HPDE6-E6E7 (cell line): ENCODE results near the gene PLK5.

Experiments
- DNase-seq: peaks from one replicate; pipeline ENCODE4 v3.0.0; 2011; ENCODE audit warnings: missing footprints; ENCODE audit errors: extremely low spot score

PLK5 gene

GRCh38 chr19:1555487-1556389, 31.9 kb downstream of the PLK5 start:
- no peak for DNase-seq

- no peak for DNase-seq
Measured at GRCh38 chr19:1556390-1557070, 32.7 kb downstream of the PLK5 start.

DNA sequence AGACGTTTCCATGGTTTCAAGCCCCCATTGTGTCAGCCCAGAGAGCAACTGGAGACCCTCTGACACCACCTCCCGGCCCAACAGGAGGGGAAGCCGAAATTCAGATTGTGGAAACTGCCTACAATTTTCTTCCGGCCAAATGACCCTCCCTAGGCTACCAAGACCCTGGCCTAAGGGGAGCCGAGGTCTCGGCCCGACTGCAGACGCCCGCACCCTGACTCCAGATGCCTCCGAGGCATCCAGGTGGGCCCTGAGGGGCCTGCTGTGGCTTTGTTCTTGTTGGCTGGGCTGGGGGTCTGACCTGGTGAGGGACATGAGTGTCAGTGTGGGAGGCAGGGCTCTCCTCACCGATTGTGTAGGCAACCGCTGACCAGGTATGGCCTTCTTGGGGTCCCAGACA, 34.7 kb downstream of the PLK5 start:
- DNase-seq = no peak

- DNase-seq = no peak
Measured at GRCh38 chr19:1560286-1560882, 36.5 kb downstream of the PLK5 start.

- DNase-seq = no peak
Measured at GRCh38 chr19:1561236-1561842, 37.5 kb downstream of the PLK5 start.

DNA sequence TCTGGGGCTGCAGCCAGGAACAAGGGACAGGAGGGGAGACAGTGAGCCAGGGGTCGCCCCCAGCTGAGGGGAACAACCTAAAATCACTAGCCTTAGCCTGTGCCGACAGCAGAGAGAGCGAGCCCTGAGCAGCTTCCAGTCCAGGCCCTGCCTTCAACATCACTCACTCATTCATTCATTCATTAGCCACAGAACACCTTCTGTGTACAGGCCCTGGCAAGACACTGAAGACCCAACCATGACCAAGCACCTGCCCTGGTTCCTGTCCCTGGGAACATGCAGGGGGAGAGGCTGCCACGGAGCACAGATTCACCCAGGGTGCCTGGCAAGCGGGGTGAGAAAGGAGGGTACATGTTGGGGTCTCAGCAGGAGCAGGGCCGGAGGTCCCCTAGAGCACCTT, 39.4 kb downstream of the PLK5 start:
- DNase-seq = no peak

DNA sequence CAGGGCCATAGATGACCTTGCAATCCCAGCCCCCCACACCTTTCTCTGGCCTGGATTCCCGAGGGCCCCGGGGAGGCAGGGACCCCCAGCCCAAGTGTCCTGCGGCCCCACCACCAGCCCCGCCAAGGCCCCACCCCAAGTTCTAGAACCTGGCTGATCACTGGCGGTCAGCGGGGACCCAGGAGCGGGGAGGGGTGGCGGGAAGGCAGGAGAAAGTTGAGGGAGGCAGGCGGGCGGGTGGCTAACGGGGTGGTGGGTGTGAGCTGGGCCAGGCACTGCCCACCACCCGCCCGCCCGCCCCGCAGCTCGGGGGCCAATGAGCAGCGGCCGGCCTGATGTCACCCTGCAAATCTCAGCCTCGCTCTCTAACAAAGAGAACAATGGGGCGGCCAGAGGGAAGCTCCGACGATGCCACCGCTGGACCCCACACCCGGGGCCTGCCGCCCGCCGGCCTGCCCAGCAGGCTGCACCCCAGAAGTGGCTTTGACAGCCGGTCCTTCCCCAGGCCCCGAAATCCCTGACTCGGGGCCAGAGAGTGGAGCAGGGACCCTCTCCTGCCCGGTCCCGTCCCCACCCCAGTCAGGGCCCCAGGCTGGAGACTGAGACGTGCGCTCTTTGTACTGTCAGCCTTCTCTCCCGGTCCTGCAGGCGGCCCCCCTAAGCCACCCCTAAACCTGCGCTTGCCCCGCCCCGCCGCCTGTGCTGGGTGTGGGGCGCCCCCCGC, 42.7 kb downstream of the PLK5 start:
- DNase-seq = peak; percentile 57

DNA sequence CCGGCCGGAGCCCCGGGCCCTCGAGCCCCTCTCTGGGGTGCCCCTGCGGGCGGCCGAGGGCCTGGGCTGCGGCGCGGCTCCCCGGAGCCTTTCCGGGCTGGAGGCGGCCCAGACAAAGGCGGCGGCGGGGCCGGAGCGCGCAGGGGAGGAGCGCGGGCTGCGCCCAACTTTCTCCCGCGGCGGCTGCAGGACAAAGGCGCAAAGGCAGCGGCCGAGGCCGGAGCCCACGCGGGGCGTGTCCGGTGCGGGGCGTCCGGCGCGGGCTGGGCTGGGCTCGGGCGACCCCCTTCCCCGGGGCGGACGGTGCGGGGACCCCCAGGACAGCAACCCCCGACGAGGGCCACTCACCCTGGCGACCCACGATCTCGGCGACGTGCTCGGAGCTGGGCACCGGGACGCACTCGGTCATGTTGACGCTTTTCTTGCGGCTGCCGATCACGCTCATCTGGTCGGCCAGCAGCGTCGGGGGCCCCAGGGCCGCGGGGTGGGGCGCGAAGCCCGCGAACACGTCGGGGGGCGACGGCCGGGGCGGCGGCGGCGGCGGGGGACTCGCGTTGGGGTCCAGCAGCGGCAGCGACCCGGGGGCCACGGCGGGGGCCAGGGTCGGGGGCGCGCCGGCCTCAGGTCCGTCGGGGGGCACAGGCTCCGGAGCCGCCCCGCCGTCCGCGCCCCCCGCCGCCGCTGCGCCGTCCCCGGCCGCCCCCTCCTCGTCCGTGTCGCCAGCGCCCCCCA, 43.4 kb downstream of the PLK5 start:
- no peak for DNase-seq

DNA sequence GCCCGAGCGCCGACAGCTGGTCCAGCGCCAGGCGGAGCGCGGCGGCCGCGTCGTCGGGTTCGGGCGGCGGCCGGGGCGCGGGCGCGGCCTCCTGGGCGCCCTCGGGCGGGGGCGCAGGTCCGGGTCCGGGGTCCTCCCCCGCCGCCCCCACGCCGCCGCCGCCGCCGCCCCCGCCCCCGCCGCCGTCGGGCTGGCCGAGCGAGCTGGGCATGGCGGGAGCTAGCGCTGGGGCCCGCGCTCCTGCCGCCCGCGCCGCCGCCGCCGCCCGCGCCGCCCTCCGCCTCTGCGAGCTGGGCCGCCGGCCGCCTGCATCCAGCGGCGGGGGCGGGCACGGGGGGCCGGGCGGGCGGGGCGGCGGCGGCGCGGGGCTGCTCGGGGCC, 44.0 kb downstream of the PLK5 start:
- no peak for DNase-seq

DNA sequence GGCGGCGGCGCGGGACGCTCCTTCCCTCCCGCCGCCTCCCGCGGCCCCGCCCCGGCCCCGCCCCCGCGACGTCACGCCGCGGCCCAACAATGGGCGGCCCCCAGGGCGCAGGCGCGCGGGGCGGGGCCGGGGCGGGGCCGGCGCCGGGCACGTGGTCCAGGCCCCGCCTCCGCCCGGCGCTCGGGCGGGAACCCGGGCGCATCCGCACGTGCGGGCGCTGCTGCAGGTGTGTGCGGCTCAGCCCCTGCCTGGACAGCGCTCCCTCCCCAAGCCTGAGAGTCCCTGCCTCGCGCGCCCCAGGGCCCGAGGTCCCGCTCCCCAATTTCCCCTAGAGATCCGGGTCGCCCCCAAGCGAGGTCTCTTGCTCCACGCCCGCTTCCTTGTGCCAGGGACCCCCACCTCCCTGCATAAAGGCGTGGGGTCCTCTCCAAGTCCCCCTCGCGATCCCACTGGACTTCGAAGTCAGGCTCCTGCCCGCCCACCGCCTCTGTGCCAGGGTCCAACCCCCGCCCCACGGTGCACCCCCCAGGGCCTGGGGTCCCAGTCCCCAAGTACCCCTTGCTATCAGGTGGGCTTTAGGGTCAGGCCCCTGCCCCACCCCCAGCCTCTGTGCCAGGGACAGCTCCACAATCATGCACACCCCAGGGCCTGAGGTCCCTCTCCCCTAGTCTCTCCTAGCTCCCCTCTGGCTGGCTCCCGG, 44.6 kb downstream of the PLK5 start, which contains the start of gene MEX3D:
Gene MEX3D (minus strand): TSS at position 6 of the 700 bp plus-strand sequence. CDS start 267 bp downstream, outside the sequence.
- peak; percentile 87 for DNase-seq

DNA sequence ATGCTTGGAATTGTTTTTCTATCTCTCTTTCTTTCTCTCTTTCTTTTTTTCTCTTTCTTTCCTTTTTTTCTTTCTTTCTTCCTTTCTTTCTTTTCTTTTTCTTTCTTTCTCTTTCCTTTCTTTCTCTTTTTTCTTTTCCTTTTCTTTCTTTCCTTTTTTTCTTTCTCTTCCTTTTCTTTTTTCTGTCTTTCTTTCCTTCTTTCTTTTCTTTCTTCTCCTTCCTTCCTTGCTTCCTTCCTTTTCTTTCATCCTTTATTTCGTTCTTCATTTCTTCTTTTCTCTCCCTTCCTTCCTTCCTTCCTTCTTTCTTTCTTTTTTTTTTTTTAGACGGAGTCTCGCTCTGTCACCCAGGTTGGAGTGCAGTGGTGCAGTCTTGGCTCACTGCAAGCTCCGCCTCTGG, 46.1 kb downstream of the PLK5 start:
- no peak for DNase-seq

DNA sequence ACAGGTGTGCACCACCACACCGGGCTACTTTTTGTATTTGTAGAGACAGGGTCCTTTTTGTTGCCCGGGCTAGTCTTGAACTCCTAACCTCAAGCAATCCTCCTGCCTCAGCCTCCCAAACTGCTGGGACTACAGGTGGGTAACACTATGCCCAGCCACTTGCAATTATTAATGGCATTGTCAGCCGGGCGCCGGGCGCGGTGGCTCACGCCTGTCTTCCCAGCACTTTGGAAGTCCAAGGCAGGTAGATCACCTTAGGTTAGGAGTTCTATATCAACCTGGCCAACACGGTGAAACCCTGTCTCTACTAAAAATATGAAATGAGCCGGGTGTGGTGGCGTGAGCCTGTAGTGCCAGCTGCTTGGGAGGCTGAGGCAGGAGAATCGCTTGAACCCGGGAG, 47.0 kb downstream of the PLK5 start:
- DNase-seq = no peak

DNA sequence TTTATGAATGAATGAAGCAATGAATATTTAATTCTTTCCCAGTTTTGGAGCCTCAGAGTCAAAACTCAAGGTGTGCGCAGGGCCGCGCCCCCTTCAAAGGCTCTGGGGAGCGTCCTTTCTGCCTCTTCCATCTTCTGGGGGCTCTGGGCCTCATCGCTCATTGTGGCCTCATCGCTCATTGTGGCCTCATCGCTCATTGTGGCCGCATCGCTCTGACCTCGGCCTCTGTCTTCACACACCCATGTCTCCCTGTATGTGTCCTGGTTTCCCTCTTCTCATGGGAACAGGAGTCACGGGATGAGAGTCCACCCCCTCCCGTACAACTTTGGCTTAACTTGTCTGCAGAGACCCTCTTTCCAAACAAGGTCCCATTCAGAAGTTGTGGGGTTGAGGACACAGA, 47.5 kb downstream of the PLK5 start:
- no peak for DNase-seq

GRCh38 chr19:1572795-1573194, 48.9 kb downstream of the PLK5 start:
- no peak for DNase-seq

GRCh38 chr19:1574354-1575136, 50.7 kb downstream of the PLK5 start:
- DNase-seq = no peak

DNA sequence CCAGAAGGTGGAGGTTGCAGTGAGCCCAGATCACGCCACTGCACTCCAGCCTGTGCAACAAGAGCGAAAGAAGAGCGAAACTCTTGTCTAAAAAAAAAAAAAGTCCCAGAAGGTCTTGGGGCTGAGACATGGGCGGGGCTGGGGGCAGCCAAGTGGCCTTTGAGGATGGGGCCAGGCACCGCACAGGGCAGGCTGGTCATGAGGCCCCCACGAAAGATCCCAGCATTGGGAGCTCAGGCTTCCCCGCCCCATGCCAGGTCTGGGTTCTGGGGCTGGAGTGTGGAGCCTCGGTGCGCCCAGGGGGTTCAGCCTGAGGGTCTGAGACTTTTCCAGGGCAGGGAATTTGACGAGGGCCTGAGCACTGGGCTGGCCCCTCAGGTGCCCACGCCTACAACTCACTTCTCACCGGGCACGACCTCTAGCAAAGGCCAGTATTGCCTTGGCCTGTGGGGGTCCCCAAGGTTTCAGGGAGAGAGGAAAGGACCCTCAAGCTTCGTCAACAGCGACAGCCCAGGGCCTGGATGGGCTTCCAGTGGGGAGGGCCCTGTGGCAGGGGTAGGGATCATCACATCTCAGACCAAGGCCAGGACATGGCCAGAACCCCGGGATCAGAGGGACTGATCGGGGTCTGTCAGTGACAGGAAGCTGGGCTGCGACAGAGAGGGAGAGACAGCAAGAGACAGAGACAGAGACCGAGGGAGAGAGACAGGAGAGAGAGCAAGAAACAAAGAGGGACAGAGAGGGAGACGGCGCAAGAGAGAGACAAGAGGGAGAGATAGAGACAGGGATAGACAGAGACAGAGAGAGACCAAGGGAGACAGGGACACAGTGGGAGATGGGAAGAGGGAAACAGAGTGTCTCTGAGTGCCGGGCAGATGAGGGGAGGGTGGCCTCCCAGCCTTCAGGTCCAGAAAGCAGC, 51.7 kb downstream of the PLK5 start:
- DNase-seq = no peak

GRCh38 chr19:1576242-1577089, 52.6 kb downstream of the PLK5 start:
- no peak for DNase-seq
